Mammary epithelial cell (primary cell): ENCODE data around the gene ARHGEF40.

Source experiments
- CTCF ChIP-seq, 2 donors: IDR thresholded peaks in 1 of 2; conservative IDR thresholded peaks in 1 of 2; 2 replicates each; pipeline ENCODE4 v1.5.1; 2011 to 2012; ENCODE audit warnings: inconsistent platforms in 2 of 2, low read length in 2 of 2, mild to moderate bottlenecking in 2 of 2, control low read depth in 1 of 2, low read depth in 1 of 2; ENCODE audit not compliant: insufficient read depth in 1 of 2; ENCODE audit errors: extremely low read depth in 1 of 2
- EZH2 ChIP-seq: IDR thresholded peaks from 2 replicates; pipeline ENCODE4 v1.6.1; 2012; ENCODE audit warnings: low read length, inconsistent platforms, borderline replicate concordance

GRCh38 chr14:21084998-21085853, 15.1 kb downstream of the ARHGEF40 start:
- TF ChIP-seq CTCF (conservative IDR thresholded peaks at IDR 0.05 in 1 of 2, IDR thresholded peaks at IDR 0.05 in 1 of 2; ENCODE audit: extremely low read depth in 1 of 2, insufficient read depth in 1 of 2, low read depth in 1 of 2, low read length in 2 of 2) (no peak), EZH2 (no peak)
